Peyer's patch (tissue), 4 donors: ENCODE measurements around the gene NPPB. TPM values are rescaled to one million over a fixed set of nuclear protein-coding genes. Genes with fewer than 3 reads are reported as not detected.

Source experiments
- DNase-seq, 3 donors: peaks; one replicate each; pipeline ENCODE4 v3.0.0-alpha.2; 2017 to 2019
- H3K27ac ChIP-seq, 4 donors: fragments of 200-600 bp; sonication (generic); one replicate each; pipeline ENCODE4 v1.5.1; 2016 to 2019
- H3K27me3 ChIP-seq, 2 donors: fragments of 200-600 bp; sonication (generic); one replicate each; pipeline ENCODE4 v1.5.1; 2019
- H3K36me3 ChIP-seq, 3 donors: fragments of 200-600 bp; sonication (generic); one replicate each; pipeline ENCODE4 v1.5.1; 2016 to 2019
- H3K4me1 ChIP-seq, 4 donors: fragments of 200-600 bp; sonication (generic); one replicate each; pipeline ENCODE4 v1.5.1; 2016 to 2019
- H3K4me3 ChIP-seq, 4 donors: fragments of 200-600 bp; sonication (generic); 1 replicate in 3 of 4; 2 replicates in 1 of 4; pipeline ENCODE4 v1.5.1; 2016 to 2019; ENCODE audit warnings: mild to moderate bottlenecking in 1 of 4
- H3K9me3 ChIP-seq, 4 donors: fragments of 200-600 bp; sonication (generic); one replicate each; pipeline ENCODE4 v1.5.1; 2016 to 2019; ENCODE audit warnings: mild to moderate bottlenecking in 1 of 4
- CTCF ChIP-seq, 6 experiments: fragments of 450-650 bp in 4 of 6; fragments of 200-600 bp in 2 of 6; sonication (generic) in 1 of 6; IDR thresholded peaks; one replicate each; pipeline ENCODE4 v1.5.1; 2017 to 2019; ENCODE audit warnings: antibody characterized with exemption in 6 of 6, mild to moderate bottlenecking in 3 of 6, moderate library complexity in 1 of 6
- POLR2A ChIP-seq, 2 donors: fragments of 450-650 bp; IDR thresholded peaks; one replicate each; pipeline ENCODE4 v1.5.1; 2017; ENCODE audit warnings: antibody characterized with exemption in 2 of 2, mild to moderate bottlenecking in 2 of 2, moderate library complexity in 2 of 2
- total RNA-seq, 4 donors: library from RNA; depleted of rRNA; stranded (reverse); fragments of >200 nt; gene quantifications; one replicate each; pipeline ENCODE4 v1.1.0, GENCODE V29; 2016

Gene NPPB
- total RNA-seq, 4 donors from 2014 or later: not detected

- TF ChIP-seq POLR2A (IDR thresholded peaks at IDR 0.05): no peak
- TF ChIP-seq CTCF (IDR thresholded peaks at IDR 0.05): no peak
- Histone ChIP-seq H3K36me3 (peaks cover 0 to 99% (median 3%) of the 10 kb centered on the region in 3 donors), H3K27ac (no peak overlapping the region), H3K4me3 (no peak overlapping the region), H3K9me3 (no peaks in the 10 kb centered on the region), H3K27me3 (no peaks in the 10 kb centered on the region), H3K4me1 (no peaks in the 10 kb centered on the region)
- no peak for DNase-seq
These were observed 25.2 kb downstream of the NPPB start for GRCh38 chr1:11833497-11833896.

GRCh38 chr1:11831945-11832725 is 26.6 kb downstream of the NPPB start:
- Histone ChIP-seq H3K36me3 (peaks cover 0 to 99% (median 3%) of the 10 kb centered on the region in 3 donors), H3K4me1 (no peaks in the 10 kb centered on the region), H3K9me3 (no peaks in the 10 kb centered on the region), H3K27me3 (no peaks in the 10 kb centered on the region), H3K27ac (no peak overlapping the region), H3K4me3 (no peak overlapping the region)
- TF ChIP-seq CTCF (IDR thresholded peaks at IDR 0.05) (no peak), POLR2A (IDR thresholded peaks at IDR 0.05) (no peak)
- DNase-seq: no peak

- Histone ChIP-seq H3K9me3 (no peaks in the 10 kb centered on the region), H3K4me3 (no peak overlapping the region), H3K4me1 (no peaks in the 10 kb centered on the region), H3K36me3 (peaks cover 0 to 99% (median 0%) of the 10 kb centered on the region in 3 donors), H3K27ac (no peak overlapping the region), H3K27me3 (no peaks in the 10 kb centered on the region)
- TF ChIP-seq CTCF (IDR thresholded peaks at IDR 0.05) (no peak), POLR2A (IDR thresholded peaks at IDR 0.05) (no peak)
- no peak for DNase-seq
These were observed 30.2 kb downstream of the NPPB start for GRCh38 chr1:11828511-11828910.

- TF ChIP-seq POLR2A (IDR thresholded peaks at IDR 0.05) (no peak), CTCF (IDR thresholded peaks at IDR 0.05) (no peak)
- H3K27ac ChIP-seq: no peak overlapping the region
These were observed 31.8 kb downstream of the NPPB start for GRCh38 chr1:11826946-11827345.

GRCh38 chr1:11825131-11825530 is 33.6 kb downstream of the NPPB start:
- H3K27ac ChIP-seq: no peak overlapping the region
- DNase-seq: no peak
- H3K4me1 ChIP-seq: no peaks in the 10 kb centered on the region
- no peak overlapping the region for H3K4me3 ChIP-seq
- TF ChIP-seq POLR2A (IDR thresholded peaks at IDR 0.05): no peak
- TF ChIP-seq CTCF (IDR thresholded peaks at IDR 0.05): no peak
- H3K9me3 ChIP-seq: no peaks in the 10 kb centered on the region
- H3K27me3 ChIP-seq: no peaks in the 10 kb centered on the region
- H3K36me3 ChIP-seq: peaks cover 0 to 96% (median 0%) of the 10 kb centered on the region in 3 donors

More at GRCh38 chr1:11826946-11827345, 31.8 kb downstream of the NPPB start:
- H3K4me1 ChIP-seq: no peaks in the 10 kb centered on the region
- H3K27me3 ChIP-seq: no peaks in the 10 kb centered on the region
- no peak for DNase-seq
- peaks cover 0 to 99% (median 0%) of the 10 kb centered on the region in 3 donors for H3K36me3 ChIP-seq
- no peak overlapping the region for H3K4me3 ChIP-seq
- H3K9me3 ChIP-seq: no peaks in the 10 kb centered on the region
